IPS-15b (cell line): ENCODE results near the gene TMPRSS11A.

Experiments
- H3K27me3 ChIP-seq: one replicate; pipeline ENCODE4 v1.6.1; 2013; ENCODE audit warnings: low read length; ENCODE audit not compliant: control insufficient read depth, insufficient read depth
- H3K36me3 ChIP-seq: one replicate; pipeline ENCODE4 v1.6.1; 2013; ENCODE audit warnings: low read length; ENCODE audit not compliant: control insufficient read depth, insufficient read depth
- H3K4me1 ChIP-seq: one replicate; pipeline ENCODE4 v1.6.1; 2013; ENCODE audit warnings: mild to moderate bottlenecking, low read length; ENCODE audit not compliant: control insufficient read depth, insufficient read depth
- H3K4me3 ChIP-seq: one replicate; pipeline ENCODE4 v1.5.1; 2013; ENCODE audit warnings: low read depth, low read length
- H3K9ac ChIP-seq: one replicate; pipeline ENCODE4 v1.6.1; 2013; ENCODE audit warnings: low read depth, mild to moderate bottlenecking, low read length
- H3K9me3 ChIP-seq: one replicate; pipeline ENCODE4 v1.6.1; 2013; ENCODE audit warnings: mild to moderate bottlenecking, low read length; ENCODE audit not compliant: control insufficient read depth, insufficient read depth

Gene TMPRSS11A

GRCh38 chr4:67912080-67912479 lies 51.2 kb downstream of the TMPRSS11A start:
- Histone ChIP-seq H3K9me3 (no peaks in the 10 kb centered on the region), H3K9ac (no peak overlapping the region), H3K4me1 (no peaks in the 10 kb centered on the region), H3K27me3 (no peaks in the 10 kb centered on the region), H3K4me3 (no peak overlapping the region), H3K36me3 (no peaks in the 10 kb centered on the region)

DNA sequence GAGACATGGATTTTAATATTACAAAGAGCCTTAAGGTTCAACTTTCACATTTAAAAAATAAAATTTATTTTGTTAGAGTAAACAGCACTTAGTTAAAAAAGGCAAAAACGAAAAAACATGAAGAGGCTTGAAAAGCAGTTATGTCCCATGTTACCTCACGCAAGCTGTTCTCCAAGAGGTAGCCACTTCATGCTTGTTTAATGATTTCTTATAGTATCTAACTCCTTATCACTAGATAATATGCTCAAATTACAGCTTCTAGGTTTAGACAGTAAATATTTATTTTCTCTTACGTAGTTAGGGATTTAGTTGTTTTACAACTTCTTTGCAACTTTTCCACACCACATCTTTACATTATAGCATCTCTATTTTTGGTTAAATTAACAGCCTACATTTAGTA lies 51.7 kb downstream of the TMPRSS11A start:
- Histone ChIP-seq H3K36me3 (no peaks in the 10 kb centered on the region), H3K9me3 (no peaks in the 10 kb centered on the region), H3K27me3 (no peaks in the 10 kb centered on the region), H3K4me3 (no peak overlapping the region), H3K9ac (no peak overlapping the region), H3K4me1 (no peaks in the 10 kb centered on the region)

DNA sequence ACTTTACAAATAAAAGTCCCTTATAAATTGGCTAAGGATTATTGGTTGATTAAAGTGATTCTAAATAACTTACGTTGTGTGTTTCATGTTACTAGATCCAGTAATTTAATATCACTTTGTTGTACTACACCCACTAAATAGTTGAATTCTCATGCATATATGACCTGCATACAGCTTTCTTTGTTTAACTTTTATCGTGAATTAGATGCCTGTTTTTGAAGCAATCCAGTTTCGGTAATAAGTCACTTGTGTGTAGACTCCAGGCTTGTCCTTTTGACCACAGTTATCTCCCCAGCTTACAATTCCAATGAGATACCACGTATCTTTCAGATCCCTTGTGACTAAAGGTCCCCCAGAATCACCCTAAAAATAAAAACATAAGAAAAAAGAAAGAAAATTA lies 52.2 kb downstream of the TMPRSS11A start:
- no peak overlapping the region for H3K4me3 ChIP-seq
- H3K36me3 ChIP-seq, result no peaks in the 10 kb centered on the region
- H3K4me1 ChIP-seq, result no peaks in the 10 kb centered on the region
- no peaks in the 10 kb centered on the region for H3K27me3 ChIP-seq
- no peaks in the 10 kb centered on the region for H3K9me3 ChIP-seq
- H3K9ac ChIP-seq, result no peak overlapping the region

DNA sequence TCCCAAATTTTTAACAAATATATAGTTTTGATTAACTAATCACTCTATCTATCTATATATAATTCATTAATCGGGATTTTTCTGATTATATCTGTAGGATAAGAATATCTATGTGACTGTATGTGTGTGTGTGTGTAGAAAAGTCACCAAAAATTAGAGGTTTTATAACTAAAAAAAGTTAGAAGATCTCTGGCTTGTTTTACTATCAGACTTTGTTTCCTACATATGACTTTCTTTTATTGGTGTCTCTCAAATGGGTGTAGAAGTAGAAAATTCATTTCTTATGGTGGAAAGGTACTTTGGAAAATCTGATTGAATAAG lies 52.7 kb downstream of the TMPRSS11A start:
- no peaks in the 10 kb centered on the region for H3K4me1 ChIP-seq
- H3K9ac ChIP-seq, result no peak overlapping the region
- H3K36me3 ChIP-seq, result no peaks in the 10 kb centered on the region
- H3K9me3 ChIP-seq, result no peaks in the 10 kb centered on the region
- H3K27me3 ChIP-seq, result no peaks in the 10 kb centered on the region
- H3K4me3 ChIP-seq, result no peak overlapping the region

DNA sequence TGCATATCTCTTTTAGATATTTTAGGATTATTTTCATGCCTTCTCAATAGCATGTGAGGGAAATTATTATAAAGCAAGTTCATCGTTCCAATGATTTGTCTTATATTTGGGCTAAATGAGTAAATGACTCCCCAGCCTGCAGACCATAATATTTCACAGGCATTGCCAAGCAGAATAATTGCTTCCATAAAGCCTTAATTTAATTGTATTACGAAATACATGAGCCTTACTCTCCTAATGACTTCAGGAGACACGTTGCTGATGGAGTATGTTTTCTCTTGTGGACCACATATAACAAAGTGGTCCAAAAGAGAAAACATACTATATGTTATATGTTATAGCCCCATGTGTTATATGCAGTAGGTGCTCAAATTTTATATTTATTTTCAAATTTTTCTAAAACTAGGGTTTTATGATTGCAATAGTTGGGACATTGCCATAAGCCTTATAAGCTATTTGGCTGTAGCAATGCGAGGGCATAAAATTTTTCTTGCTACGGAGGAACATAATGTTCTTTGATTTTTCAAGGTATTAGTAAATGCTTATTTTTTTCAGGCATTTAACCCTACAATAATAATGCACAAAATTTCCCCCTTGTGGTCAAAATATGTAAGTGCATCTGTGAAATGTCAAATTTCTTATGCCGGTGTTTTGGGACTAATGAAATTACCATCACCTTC lies 53.2 kb downstream of the TMPRSS11A start:
- no peak overlapping the region for H3K9ac ChIP-seq
- no peaks in the 10 kb centered on the region for H3K4me1 ChIP-seq
- no peaks in the 10 kb centered on the region for H3K27me3 ChIP-seq
- no peak overlapping the region for H3K4me3 ChIP-seq
- H3K9me3 ChIP-seq, result no peaks in the 10 kb centered on the region
- H3K36me3 ChIP-seq, result no peaks in the 10 kb centered on the region

DNA sequence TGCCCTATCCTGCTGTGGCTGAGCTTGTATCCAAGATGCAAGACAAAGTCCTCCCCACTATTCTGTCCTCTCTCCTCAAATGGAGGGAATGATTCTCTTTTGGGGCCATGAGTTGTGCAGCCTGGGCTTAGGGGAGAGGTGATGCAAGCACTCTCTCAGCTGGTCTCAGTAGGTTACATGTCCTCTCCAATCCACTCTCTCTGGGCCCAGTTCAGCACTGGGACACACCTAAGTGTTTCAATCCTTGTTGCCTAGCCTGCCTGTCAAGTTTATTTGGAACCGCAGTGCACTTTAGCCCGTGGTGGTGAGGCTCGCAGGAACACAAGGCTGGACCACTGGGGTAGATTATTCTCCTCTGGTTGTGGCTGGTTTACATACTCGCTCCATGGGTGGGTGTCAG lies 55.6 kb downstream of the TMPRSS11A start:
- no peaks in the 10 kb centered on the region for H3K36me3 ChIP-seq
- no peaks in the 10 kb centered on the region for H3K27me3 ChIP-seq
- no peaks in the 10 kb centered on the region for H3K9me3 ChIP-seq
- H3K4me1 ChIP-seq, result no peaks in the 10 kb centered on the region
- H3K4me3 ChIP-seq, result no peak overlapping the region
- no peak overlapping the region for H3K9ac ChIP-seq

- H3K4me1 ChIP-seq, result no peaks in the 10 kb centered on the region
- no peaks in the 10 kb centered on the region for H3K9me3 ChIP-seq
- no peak overlapping the region for H3K9ac ChIP-seq
- H3K27me3 ChIP-seq, result no peaks in the 10 kb centered on the region
- H3K36me3 ChIP-seq, result no peaks in the 10 kb centered on the region
- no peak overlapping the region for H3K4me3 ChIP-seq
Measured at GRCh38 chr4:67899096-67899495, 64.2 kb downstream of the TMPRSS11A start.

- no peaks in the 10 kb centered on the region for H3K9me3 ChIP-seq
- H3K4me1 ChIP-seq, result no peaks in the 10 kb centered on the region
- no peak overlapping the region for H3K4me3 ChIP-seq
- H3K9ac ChIP-seq, result no peak overlapping the region
- no peaks in the 10 kb centered on the region for H3K36me3 ChIP-seq
- H3K27me3 ChIP-seq, result no peaks in the 10 kb centered on the region
Measured at GRCh38 chr4:67897686-67898085, 65.6 kb downstream of the TMPRSS11A start.

DNA sequence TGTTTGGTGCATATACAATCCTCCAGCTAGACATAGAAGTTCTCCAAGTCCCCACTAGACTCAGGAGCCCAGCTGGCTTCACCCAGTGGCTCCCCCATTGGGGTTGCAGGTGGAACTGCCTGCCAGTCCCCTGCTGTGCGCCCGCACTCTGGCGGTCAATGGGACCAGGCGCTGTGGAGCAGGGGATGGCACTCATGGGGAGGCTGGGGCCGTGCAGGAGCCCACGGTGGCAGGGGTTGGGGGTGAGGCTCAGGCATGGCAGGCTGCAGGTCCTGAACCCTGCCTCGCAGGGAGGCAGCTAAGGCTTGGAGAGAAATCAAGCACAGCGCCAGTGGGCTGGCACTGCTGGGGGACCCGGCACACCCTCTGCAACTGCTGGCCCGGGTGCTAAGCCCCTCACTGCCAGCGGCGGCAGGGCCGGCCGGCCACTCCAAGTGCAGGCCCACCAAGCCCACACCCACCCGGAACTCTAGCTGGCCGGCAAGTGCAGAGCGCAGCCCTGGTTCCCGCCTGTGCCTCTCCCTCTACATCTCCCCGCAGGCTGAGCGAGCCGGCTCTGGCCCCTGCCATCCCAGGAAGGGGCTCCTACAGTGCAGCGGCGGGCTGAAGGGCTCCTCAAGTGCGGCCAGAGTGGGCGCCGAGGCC lies 66.8 kb downstream of the TMPRSS11A start:
- Histone ChIP-seq H3K27me3 (no peaks in the 10 kb centered on the region), H3K4me1 (no peaks in the 10 kb centered on the region), H3K9me3 (no peaks in the 10 kb centered on the region), H3K36me3 (no peaks in the 10 kb centered on the region), H3K4me3 (no peak overlapping the region), H3K9ac (no peak overlapping the region)

DNA sequence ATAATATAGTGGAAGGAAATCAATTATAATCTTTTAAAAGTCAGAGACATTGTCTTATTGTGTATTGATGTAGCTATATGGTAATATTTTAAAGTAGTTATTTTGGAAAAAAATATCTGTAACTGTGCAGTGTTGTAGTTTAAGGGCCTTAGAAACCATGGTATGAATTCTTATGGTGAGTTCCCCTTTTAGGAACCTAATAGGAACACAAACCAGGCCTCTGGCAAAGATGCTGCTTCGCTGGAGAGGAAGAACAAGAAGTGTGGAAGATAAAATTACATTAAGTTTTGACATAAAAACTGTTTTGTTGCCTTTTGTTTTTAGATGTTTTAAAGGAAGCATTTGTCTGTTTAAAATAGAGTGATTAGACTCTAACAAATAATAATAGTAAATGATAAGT lies 68.6 kb downstream of the TMPRSS11A start:
- Histone ChIP-seq H3K27me3 (no peaks in the 10 kb centered on the region), H3K36me3 (no peaks in the 10 kb centered on the region), H3K9me3 (no peaks in the 10 kb centered on the region), H3K4me3 (no peak overlapping the region), H3K4me1 (no peaks in the 10 kb centered on the region), H3K9ac (no peak overlapping the region)

- no peaks in the 10 kb centered on the region for H3K4me1 ChIP-seq
- no peaks in the 10 kb centered on the region for H3K27me3 ChIP-seq
- H3K9ac ChIP-seq, result no peak overlapping the region
- H3K4me3 ChIP-seq, result no peak overlapping the region
- H3K9me3 ChIP-seq, result no peaks in the 10 kb centered on the region
- H3K36me3 ChIP-seq, result no peaks in the 10 kb centered on the region
Measured at GRCh38 chr4:67892905-67893304, 70.4 kb downstream of the TMPRSS11A start.

DNA sequence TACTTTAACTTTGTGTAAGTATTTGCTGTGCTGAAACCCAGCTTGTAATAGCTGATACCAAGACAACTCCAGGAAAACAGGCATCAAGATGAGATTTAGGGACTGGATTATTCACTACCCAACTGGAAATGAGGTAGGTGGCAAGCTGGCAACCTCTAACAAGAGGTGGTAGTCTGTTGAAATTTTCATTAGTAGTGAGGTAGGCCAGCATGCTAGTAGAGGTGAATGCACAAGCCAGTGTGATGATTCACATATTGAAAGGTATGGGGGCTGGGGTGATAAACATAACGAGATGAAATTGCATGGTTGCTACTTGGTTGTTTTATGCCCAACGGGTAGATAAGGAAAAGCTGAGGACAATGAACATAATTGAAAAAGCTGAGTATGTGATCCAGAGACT lies 71.0 kb downstream of the TMPRSS11A start:
- no peaks in the 10 kb centered on the region for H3K4me1 ChIP-seq
- H3K9me3 ChIP-seq, result no peaks in the 10 kb centered on the region
- no peak overlapping the region for H3K4me3 ChIP-seq
- H3K9ac ChIP-seq, result no peak overlapping the region
- H3K27me3 ChIP-seq, result no peaks in the 10 kb centered on the region
- H3K36me3 ChIP-seq, result no peaks in the 10 kb centered on the region
